Hematopoietic multipotent progenitor cell treated with erythropoietin and hydrocortisone succinate and interleukin-3 and kit ligand, for 15 days (in vitro differentiated cells): Measurements from ENCODE around the gene RPS24.
"Not testable (repeated sequence)": the region's sequence is repeated elsewhere in the genome, so short reads cannot be mapped to it uniquely, and the experiment has no call there.

Experiments
- DNase-seq: peaks from one replicate; pipeline ENCODE4 v3.0.0-alpha.2; 2015; ENCODE audit warnings: low spot score

The RPS24 gene

GRCh38 chr10:78033637-78034470 is at the start of gene RPS24:
TSS of gene RPS24 (plus strand) at chr10:78033863. CDS start at chr10:78033902, 39 bp downstream.
- DNase-seq, result peak; percentile 96

GRCh38 chr10:77984986-77985385 is 48.7 kb upstream of the RPS24 start:
- DNase-seq, result no peak

DNA sequence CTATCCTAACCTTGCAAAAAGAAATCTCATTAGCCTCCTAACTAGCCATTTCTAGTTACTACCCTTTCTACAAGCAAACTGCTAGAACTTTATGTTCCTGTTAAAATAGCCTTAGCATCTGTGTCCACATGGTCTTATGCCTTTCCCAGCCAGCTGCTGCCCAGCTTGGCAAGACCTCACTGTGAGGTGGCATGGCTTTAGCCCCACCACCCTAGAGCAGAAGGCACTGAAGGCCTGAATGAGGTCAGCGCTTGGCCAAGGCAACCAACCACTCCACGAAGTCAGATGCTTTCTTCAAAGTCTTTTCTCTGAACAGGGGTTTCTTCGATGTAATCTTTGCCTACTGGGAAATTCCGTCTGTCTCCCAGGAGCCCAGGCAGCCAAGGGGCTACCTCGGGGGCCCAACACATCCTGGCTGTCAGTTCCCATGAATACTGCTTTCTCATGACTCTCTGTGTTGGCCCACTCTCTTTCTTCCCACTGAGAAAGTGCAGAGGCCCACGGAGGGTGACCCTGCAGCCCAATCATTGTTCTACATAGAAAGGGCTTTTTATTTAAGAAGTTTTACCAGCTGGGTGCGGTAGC is 45.9 kb upstream of the RPS24 start:
- DNase-seq, result no peak

- no peak for DNase-seq
Measured at GRCh38 chr10:77989081-77989724, 44.5 kb upstream of the RPS24 start.

GRCh38 chr10:77993620-77994019 is 40.0 kb upstream of the RPS24 start:
- DNase-seq, result no peak

DNA sequence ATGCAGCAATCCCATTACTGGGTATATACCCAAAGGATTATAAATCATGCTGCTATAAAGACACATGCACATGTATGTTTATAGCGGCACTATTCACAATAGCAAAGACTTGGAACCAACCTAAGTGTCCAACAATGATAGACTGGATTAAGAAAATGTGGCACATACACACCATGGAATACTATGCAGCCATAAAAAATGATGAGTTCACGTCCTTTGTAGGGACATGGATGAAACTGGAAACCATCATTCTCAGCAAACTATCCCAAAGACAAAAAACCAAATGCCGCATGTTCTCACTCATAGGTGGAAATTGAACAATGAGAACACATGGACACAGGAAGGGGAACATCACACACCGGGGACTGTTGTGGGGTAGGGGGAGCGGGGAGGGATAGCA is 34.9 kb upstream of the RPS24 start:
- not testable (repeated sequence) for DNase-seq

DNA sequence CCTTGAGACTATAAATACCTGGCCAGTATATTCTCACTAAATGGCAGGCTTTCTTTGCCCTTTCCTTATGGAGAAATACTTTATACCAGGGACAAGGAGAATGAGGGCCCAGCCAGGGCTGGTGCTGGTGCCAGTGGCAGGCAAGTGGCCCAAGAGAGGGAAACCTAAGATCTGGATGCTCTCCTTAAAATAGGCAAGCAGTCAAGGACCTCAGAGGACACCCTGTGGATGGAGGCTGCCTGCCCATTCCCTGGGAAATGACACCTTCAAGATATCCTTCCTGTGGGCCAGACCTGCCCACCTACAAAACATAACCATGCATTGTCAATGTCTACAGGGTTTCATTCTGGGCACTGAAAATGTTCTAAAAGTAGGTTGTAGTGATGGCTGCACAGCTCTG is 33.5 kb upstream of the RPS24 start:
- DNase-seq, result no peak

GRCh38 chr10:78000956-78001472 is 32.6 kb upstream of the RPS24 start:
- DNase-seq, result no peak

GRCh38 chr10:78002541-78003288 is 30.9 kb upstream of the RPS24 start:
- no peak for DNase-seq

- no peak for DNase-seq
Measured at GRCh38 chr10:78004215-78005026, 29.2 kb upstream of the RPS24 start.

DNA sequence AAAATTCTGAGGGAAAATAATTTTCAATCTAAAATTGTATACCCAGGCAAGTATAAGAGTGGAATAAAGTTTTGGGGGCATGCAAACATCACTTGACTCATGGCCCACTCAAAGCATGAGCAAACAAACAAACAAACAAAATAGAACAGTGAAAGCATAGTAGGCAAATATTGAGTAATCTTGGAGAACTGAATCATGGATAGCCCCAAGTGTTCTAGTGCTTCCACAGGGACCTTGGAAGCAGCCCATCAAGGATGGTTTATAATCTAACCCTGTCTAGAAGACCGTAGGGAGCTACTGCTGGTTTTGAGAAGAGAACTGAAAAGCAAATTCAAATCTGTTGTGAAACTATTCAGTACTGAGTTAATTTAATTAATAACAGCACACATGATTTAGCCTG is 26.5 kb upstream of the RPS24 start:
- DNase-seq, result no peak

- no peak for DNase-seq
Measured at GRCh38 chr10:78009662-78010061, 24.0 kb upstream of the RPS24 start.

DNA sequence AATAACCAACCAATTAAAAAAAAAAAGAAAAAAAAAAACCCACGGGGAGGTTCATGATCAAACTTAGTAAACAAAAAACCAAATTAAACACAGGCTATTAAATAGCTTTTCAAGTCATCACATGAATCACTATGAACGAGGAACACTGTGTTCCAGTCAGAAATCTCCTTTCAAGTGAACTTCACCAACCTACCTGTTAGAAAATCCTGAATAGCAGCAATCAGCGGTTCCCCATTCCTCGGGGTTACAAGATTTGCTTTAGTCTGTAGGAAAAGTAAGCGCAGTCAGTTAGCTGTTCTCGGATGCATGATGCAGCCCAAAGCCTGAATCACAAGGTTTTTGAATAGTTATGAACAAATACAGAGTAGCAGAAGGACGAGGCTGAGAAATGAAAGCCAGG is 23.4 kb upstream of the RPS24 start:
- no peak for DNase-seq

DNA sequence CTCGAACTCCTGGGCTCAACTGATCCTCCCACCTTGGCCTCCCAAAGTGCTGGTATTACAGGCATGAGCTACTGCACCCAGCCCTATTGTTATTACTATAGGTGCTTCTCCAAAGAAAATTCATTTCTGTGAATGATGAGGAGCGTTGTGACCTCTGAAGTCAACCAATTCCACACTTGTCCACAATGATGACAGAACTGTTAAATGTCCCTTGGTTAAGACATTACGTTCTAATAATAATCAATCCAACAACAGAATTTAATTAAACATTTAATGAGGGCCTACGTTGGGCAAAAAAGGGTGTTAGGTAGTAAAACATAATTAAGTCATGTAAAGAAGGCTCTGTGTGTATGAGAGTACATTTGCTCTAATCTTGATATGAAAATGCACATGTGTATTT is 22.6 kb upstream of the RPS24 start:
- DNase-seq, result no peak

DNA sequence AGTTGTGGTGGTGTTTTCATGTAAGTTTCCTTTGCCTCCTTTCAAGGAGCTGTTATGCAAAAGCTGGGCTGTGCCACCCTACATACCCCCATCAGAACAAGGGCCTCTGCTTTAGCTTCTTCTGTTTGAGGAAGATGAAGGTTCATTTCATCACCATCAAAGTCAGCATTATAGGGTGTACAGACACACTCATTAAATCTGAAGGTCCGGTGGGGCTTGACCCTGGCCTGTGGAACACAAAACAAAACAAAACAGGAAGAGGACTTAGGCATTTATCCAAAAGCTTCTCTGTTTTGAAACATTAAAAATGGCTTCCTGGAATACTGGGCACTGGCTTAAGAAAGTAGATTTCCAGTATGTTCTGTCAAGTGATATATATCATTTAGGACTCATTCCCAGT is 20.1 kb upstream of the RPS24 start:
- DNase-seq, result no peak

DNA sequence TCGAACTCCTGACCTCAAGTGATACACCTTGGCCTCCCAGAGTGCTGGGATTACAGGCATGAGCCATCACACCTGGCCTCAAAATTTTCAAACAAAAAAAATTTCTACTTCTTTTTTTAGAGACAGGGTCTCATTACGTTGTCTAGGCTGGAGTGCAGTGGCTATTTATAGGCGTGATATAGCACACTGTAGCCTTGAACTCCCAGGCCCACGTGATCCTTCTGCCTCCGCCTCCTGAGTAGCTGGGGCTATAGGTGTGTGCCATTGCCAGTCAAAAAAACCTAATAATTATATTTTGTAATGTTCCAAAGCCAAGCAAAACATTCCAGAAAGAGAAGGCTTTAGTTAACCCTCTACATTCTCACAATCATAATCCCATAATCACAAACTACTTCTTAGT is 18.1 kb upstream of the RPS24 start:
- no peak for DNase-seq

- DNase-seq, result no peak
Measured at GRCh38 chr10:78017856-78018255, 15.8 kb upstream of the RPS24 start.

- no peak for DNase-seq
Measured at GRCh38 chr10:78019264-78019663, 14.4 kb upstream of the RPS24 start.

DNA sequence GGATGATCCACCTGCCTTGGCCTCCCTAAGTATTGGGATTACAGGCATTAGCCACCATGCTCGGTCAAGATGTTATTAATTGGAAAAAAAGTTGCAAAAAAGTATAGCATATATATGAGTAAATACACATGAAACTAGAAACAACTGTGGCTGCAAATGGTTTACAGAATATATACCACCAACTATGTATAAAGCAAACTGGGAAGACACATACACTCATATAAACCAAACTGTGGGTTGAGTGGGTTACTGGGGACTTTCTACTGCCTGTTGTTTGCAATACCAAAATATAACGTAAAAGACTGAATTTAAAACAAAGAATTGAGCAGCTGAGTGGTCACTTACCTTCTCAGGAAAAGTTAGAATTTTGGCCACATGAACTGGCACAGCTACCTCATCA is 12.5 kb upstream of the RPS24 start:
- no peak for DNase-seq

- DNase-seq, result no peak
Measured at GRCh38 chr10:78023741-78024140, 9.9 kb upstream of the RPS24 start.

DNA sequence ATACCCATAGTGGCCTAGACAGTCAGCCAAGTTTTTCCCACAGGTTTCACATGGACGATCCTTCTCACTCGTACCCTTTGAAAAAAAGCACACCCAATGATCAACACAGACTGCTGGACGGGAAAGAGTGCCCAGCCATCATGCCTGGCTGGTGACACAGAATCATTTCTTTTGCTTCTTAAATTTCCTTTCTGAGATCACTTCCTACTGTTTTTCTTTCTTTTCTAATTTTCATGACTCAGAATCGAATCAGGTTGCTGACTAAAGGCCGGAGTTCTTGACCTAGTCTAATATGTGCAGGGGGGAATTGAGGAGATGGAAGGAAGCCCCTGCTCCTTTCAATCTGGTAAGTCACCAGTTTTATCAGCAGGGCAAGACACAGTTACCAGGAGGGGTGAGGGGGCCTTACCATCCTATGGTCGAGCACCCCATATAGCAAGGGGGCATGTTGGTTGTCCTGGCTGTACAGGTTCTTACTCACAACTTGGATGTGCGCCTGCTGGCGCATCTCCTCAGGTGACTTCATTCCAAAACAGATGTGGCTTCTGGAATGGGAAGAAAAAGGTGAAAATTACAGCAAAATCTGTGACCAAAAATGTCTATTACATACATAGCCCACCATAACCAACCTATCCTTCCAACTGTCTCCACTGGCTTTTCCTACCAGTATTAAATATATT is 7.8 kb upstream of the RPS24 start:
- no peak for DNase-seq
